GM18907 (cell line): ENCODE data around the gene SKI.

ENCODE experiments used
- ATAC-seq: cut with Tn5 transposase; IDR thresholded peaks from one replicate; pipeline ENCODE4 v1.9.1; 2021; ENCODE audit warnings: mild to moderate bottlenecking, moderate library complexity; ENCODE audit not compliant: unreplicated experiment

The SKI gene

DNA sequence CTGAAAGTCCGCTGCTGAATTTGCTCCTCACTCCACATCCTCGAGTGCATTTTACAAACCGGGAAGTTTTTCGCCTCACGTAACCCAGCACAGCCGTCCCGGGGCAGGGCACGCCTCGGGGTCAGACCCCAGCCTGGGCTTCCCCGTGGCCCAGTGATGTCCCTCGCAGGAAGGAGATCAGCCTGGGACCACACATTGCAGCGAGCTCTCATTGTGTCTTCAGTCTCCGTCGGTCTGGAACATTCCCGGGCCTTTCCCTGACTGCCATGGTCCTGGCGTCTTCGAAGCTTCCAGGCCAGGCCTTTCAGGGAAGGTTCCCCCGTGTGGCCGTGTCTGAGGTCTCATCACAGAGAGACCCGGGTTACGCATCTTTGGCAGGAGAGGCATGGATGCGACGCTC is 119.8 kb downstream of the SKI start:
- ATAC-seq, result no peak

DNA sequence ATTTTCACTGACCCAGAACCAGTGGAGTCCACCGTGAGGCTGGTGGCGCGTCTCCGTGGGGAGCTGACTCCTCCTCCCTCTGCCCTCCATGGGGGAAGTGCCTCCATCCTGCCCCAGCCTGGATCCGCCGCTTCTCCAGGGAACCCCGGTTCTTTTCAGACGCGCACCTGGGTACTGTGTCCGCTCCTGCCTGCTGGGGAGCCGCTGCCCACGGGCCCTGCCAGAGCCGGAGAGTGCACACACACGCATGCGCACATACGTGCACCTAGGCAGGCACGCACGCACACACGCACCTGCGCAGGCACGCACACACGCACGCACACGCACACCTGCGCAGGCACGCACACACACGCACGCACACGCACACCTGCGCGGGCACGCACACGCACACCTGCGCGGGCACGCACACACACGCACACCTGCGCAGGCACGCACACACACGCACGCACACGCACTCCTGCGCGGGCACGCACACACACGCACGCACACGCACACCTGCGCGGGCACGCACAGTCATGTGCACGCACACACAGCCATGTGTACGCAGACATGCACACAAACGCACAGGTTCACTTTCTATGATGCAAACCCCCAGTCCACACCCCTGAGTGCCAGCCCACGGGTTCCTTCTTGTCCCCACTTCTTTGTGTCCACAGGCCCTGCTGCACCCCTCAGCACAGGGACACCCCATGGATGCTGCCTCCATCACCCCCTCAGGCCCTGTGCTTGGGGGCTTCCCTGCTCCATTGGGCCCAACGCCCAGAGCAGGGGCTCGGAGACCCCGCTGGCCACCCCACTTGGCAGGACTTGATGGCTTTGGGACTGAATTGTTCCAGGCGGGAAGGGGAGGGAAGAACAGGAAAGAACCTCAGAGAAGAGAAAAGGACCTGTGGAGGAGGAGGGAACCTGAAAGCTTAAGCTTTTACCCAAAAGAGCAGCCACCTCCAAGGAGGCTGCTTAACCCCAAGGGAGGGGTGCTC is 120.5 kb downstream of the SKI start:
- ATAC-seq, result no peak

DNA sequence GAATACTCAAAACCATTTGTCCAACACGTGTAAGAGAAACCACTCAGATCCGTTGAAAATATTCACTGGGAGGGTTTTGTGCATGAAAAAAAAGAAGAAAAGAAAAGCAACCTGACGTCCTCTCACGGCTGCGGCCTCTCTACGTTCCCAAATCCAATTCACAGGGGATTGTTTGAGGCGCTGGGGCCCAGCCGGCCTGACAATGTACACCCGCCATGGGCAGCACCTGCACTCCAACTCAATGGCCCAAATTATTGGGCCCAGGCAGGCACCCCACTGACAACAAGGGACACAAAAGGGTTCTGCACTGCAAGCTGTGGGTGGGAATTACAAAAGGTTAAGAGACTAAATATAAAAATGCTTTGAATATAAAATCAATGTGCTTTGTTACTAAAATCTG is 121.7 kb downstream of the SKI start:
- ATAC-seq, result no peak

DNA sequence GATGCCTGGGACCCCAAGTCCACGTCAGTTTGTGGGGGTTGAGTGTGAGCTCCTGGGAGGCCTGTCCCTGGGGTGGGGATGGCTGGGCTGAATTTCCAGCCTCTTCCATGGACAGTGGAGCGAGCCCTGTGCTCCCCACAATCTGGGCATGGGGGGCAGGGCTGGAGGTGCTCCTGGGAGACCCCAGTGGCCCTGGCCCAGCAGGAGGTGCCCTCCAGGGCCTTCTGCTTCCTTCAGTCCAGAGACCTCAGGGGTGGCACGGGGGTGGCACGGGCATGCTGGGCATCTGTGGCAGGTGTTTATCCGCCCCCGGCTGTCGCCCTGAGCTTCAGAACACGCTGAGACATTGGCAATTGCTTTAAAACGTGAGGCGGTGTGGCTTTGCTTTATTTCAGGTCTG is 122.4 kb downstream of the SKI start:
- no peak for ATAC-seq

DNA sequence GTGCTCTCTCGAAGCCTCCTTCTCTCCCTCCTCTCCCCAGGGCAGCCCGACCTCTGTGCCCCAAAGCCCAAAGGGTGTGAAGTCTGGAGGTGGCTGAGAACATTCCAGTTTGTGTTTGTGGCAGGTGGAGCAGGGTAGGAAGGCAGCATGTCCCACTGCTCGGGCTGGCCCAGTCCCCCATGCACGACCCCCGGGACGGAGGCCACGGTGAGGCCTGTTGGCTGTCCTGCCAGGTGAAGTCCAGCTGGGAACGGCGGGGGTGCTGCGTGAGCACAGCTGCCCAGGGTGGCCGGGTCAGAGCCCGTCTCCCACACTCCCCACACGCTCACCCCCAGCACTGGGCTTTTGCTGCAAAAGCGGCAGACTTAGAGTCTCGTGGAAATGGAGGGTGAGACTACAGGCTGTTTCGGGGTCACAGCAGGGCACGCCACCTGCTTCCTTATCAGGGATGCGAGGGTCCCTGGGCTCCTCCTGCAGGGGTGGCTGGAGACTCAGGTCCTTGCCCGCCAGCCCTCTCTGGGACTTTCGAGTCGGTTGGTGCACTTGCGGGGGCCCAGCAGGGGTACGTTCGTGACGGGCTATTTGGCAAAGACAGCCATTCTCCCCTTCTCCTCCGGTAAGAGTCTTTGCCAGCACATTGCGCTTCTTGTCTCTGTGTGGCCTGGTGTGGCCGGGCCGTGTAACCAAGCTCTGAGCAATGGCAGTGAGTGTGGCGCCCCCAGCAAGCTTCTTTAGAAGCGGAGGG is 123.0 kb downstream of the SKI start:
- ATAC-seq, result no peak

DNA sequence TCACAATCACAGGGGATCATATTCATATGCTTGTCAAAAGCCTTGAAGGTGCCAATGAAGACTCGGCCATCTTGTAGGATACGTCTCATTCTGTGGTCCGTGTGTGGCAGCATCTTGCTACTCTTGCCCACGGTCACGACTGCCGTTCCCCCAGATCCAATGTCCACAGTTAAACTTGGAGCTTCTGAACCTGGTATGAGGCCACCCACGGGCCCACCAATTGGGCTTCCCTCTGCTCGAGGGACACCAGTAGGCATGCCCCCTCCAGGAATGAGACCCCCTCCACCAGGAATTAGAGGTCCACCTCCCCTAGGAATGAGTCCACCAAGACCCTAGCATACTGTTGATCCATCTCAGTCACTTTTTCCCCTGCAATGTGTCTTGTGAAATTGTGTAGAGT is 123.6 kb downstream of the SKI start:
- ATAC-seq, result no peak

DNA sequence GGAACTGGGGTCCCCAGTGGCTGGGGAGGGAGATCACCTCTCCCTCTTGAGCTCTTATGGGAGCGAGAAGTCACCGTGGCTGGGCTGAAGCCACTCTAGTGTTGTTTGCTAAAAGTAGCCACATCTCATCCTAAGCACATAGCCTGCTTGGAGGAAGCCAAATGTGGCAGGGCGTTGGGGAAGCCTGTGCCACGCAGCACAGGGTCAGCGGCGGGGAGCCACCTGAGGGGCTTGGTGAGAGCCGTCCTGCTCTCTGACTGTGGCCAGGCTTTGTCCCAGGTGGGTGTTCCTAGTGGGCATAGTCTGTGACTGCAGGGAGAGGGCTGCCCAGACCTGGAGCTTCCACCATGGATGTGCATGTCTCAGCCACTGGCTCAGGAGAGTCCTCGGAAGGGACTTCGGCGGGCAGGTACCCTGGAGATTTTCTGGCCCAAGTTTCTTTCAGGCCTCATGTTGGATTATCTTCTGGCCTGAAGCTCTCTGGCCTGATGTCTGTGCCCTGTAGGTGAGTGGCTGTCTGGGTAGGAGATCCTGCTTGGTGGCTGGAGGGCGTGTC is 124.3 kb downstream of the SKI start:
- ATAC-seq, result no peak

DNA sequence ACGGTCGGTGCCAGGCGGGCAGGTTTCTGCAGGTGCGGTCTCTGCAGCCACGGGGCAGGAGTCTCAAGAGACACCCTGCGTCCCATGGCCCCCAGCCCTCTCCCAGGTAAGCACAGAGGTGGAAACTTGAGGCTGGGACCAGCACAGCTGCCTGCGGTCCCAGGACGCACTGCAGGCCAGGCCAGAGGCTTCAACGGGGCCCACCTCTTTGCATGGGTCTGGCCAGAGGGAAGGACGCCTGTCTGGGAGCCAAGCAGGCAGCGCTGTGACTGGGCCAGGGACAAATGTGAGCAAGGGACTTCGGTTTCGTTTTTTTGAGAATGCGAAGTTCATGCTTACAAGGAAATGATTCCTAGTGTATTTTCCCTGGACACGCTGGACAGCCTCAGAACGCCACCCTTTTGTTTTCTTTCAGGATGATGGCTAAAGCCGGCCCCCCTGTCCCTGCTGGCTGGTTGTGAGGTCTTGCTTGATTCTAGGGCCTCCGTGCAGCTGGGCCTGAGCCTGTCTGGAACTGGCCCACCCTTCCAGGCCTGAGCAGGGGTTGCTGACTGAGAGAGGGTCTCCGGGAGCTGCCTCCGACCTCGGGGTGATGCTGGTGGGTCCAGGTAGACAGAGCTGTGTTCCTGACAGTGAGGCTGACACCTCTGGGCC is 124.9 kb downstream of the SKI start:
- ATAC-seq, result no peak

DNA sequence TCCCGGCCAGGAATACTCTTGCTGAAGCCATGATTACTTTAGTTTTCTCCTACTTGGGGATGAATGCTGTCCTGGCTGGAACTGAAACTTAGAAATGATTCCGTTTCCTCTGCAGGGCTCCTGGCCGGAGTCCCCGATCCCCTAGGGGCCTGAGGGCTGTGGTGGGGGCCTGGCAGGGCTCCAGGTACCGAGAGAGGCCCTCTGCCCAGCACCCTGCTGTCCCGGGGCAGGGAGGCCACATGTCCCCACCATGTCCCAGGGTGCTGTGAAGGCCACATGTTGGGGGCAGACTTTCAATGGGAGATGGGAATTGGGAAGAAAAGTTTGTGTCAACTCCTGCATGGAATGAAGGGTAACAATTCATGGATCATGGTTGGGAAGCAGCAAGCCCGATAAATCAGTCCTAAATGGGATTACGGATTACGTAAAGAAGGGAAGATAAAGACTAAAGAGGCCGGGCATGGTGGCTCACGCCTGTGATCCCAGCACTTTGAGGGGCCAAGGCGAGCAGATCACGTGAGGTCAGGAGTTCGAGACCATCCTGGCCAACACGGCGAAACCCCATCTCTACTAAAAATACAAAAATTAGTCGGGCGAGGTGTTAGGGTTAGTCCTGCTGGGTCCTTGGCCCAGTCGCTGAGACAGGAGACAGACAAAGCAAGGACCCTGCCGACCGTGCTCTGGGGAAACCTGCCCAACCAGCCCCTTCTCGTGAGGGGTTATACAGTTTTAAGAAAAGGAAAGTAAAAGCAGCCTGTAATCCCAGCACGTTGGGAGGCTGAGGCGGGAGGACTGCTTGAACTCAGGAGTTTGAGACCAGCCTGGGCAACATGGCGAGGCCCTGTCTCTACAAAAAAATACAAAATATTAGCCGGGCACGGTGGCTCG is 125.7 kb downstream of the SKI start:
- ATAC-seq, result no peak

DNA sequence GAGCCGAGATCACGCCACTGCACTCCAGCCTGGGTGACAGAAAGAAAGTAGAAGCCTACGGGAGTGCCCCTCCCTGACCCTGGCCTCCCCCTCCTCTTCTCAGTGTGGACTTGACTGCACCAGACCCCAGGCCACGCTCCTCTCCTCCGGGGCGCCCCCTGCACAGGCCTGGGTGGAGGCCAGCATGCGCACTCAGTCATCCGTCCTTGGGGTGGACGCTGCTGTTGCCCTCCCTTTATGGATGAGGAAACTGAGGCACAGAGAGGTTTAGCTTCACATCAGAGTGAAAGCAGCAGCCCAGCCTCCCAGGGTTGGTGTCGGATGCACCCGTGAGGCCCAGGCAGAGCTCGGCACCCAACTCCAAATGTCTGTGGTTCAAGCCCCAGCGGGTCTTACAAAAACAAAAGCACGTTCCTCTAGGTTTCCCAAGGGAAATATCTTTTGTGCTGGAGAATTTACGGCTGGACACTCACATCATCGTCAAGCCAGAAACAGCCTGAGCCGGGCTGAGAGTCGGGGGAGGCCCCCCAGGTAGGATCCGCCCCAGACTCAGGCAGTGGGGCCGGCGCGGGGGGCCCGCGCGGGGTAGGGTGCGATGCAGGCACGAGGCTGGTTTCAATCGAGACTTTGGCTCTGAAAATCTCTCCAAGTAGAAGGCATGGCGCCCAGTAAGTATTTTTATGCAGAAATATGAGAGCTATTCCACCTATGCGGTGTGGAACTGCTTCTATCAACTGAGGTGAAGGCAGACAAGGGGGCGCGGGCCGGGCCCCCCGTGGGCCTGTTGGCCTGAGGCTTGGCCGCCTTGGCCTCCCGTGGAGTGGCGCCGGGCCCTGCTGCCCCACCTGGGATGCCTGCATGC is 126.6 kb downstream of the SKI start:
- no peak for ATAC-seq

DNA sequence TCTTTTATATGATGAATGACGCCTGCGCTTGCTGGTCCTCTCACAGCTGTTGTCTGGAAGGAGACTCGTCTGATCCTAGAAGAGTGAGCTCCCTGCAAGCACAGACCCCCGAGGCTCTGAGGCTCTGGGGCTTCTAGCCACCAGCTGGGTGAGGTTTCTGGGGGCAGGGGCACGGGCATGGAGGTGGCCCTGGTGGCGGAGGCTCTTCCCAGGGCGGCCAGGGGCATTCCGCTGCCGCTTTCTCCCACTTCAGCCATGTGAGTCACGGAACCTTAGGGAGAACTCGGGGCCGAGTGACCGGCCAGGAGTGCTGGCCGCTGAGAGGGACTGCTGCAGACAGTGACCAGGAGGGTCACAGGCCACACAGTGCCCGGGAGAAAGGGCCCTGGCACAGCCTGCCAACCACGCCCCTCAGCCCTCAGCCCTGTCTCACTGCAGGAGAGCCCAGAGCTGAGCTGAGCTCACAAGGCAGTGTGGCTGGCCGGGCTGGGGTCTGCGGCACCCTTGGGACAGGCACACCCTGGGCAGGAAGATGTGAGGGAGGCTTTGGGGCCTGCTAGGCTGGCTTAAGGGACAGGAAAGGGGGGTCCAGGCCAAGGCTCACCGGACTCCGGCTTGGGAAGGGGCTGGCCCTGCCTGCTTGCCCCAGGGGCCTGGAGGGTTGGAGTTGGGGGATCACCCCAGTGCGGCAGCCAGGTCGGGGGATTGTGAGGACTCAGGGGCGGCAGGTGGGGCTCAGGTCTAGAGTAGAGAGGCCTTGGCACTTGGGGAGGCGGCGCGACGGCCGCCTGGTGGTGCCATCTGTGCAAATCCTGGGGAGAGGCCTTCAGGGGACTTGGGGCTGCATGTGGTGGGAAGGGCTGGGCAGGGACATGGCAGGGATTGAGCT is 127.5 kb downstream of the SKI start:
- ATAC-seq, result no peak

DNA sequence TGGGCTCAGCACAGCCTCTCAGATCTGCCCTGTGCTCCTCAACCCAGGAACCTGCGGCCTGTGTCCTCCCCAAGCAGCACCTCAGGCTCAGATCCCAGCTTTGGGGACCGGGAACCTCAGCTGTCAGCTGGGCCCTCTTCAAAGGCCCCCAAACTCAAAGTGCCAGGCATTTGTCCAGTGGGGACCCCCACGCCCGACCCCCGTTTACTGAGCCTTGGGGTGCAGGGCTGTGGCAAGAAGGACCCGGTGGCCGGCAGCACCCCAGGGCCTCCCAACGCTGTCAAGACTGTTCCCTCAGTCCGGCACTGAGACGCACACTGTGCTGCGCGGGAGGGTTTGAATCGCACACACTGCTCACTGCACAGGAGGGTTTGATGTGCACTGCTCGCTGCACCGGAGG is 128.3 kb downstream of the SKI start:
- no peak for ATAC-seq

DNA sequence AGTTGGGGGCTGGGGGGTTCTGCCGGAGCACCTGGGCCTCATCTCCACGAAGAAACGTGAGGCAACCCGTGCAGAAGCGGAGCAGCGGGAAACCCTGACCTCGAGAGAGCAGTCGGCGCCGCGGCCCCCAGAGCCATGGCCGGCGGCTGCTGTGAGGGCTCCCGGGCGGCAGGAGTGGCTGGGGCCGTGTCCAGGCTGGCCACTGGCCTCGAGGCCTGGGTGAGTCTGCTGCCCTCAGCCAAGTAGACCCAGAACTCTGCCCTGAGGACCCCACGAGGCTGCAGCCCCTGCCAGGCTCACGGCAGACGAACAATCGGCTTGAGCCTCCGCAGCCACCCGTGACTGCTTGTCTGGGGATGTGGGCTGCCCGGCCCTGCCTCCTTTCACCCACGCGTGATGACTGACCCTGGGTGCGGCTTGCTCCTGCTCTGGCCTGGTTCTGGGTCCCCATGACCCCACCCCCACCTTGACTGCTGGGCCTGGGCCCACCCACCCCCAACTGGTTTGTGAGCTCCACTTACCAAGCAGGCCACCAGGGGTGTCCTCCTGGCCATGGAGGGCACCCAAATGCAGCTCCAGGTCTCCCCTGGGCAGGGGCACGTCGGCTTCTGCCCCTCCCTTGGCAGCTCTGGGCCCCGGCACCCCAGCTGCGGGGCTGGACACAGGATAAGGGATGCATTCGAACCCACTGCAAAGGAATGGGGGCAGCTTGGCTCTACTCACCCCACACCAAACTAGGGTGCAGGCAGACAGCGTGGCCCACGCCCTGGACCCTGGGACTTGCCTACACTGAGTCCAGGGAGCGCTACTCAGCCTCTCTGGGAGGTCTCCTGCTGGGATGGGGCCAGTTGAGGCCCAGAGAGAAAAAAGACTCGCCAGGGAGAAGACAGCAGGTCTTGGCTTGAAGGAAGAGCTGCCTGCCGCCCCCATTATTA is 129.1 kb downstream of the SKI start:
- ATAC-seq, result no peak

DNA sequence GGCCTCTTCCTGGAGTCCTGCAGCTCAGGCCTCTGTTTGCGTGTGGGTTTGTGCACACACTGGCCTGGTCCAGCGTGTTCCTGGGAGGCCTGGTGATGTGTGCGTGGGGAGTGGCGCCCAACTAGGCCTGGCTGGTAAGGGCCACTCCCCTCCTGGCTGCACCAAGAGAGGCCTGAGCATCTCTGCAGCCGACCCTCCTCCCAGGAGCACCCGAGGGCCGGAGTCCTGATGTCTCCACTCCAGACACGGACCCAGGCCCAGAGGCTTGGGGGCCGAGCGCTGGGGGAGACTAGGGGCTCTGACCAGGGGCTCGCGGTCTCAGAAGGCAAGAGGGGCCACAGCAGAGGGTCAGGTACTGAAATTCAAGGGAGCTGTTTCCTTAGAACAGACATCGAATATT is 130.0 kb downstream of the SKI start:
- ATAC-seq, result no peak

DNA sequence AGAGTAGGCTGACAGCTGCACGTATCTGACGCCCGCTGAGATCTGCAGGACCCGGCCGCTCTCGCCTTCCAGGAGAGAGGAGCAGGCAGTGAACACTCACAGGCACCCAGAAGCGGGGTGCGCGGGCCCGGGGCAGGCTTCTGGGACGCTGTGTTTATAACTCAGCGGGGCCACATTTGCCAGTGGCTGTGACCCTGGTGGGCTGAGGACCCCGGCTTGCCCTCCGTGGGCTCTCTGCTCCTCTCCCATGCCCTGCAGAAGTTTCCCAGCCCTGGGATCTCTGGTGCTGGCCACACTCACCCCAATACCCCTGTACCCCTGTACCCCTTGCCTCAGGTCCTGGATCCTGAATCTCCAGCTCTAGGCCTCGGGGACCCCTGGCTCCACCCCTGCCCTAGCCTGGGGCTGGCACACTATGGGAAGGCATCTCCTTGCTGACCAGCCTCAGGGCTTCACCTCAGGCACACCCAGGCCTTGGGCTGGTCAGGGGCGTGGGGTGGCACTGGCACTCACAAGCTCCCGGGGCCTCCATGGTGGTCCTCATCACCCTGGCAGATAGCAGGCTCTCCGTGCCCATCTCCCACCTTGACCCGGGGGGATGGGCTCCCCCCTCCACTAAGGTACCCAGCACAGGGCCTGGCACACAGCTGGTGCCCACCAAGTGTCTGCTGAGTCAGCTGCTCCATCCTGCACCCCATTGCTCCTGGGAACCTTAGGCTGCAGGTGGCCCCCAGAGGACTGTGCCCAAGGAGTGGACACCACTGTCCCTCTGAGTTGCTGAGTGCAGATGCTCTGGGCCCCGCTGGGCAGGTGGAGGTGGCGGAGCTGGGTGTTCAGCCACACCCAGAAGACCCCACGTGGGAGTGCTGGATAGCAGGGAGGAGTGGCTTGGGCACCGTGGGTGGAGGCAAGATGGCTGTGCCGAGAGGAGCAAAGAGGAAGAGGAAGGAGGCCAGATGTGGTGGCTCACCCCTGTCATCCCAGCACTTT is 130.8 kb downstream of the SKI start:
- ATAC-seq, result no peak
